HEK293T (cell line): Measurements from ENCODE around the gene INPP4A.

Experiments
- CTCF ChIA-PET: fragments of 350-600 bp; formaldehyde crosslinking; extraction: SDS; loops from one replicate; lab custom pipeline; 2021; ENCODE audit warnings: antibody characterized with exemption, inconsistent platforms; lab: Yijun Ruan, JAX
- POLR2A ChIA-PET: fragments of 350-600 bp; formaldehyde crosslinking; extraction: SDS; loops from one replicate; lab custom pipeline; 2020; ENCODE audit warnings: antibody characterized with exemption, inconsistent platforms; lab: Yijun Ruan, JAX
- DNase-seq: peaks from one replicate; pipeline ENCODE4 v3.0.0; 2012; ENCODE audit warnings: mixed read lengths; ENCODE audit errors: extremely low spot score
- ARNT ChIP-seq: fragments of 450-650 bp; IDR thresholded peaks from 2 replicates; pipeline ENCODE4 v1.6.1; 2017; ENCODE audit warnings: mild to moderate bottlenecking
- BHLHE40 ChIP-seq: fragments of 450-650 bp; IDR thresholded peaks from 2 replicates; pipeline ENCODE4 v1.6.1; 2016; ENCODE audit warnings: mild to moderate bottlenecking, moderate library complexity, borderline replicate concordance
- CTBP1 ChIP-seq: fragments of 450-650 bp; IDR thresholded peaks from 2 replicates; pipeline ENCODE4 v1.6.1; 2016; ENCODE audit warnings: borderline replicate concordance
- ELF4 ChIP-seq: fragments of 450-650 bp; IDR thresholded peaks from 2 replicates; pipeline ENCODE4 v1.6.1; 2017; ENCODE audit warnings: antibody characterized with exemption
- FOXA1 ChIP-seq: fragments of 450-650 bp; IDR thresholded peaks from 2 replicates; pipeline ENCODE4 v1.6.1; 2016; ENCODE audit warnings: mild to moderate bottlenecking
- FOXK2 ChIP-seq: fragments of 450-650 bp; IDR thresholded peaks from 2 replicates; pipeline ENCODE4 v1.6.1; 2016; ENCODE audit warnings: mild to moderate bottlenecking
- FOXM1 ChIP-seq: fragments of 450-650 bp; IDR thresholded peaks from 2 replicates; pipeline ENCODE4 v1.6.1; 2017; ENCODE audit warnings: mild to moderate bottlenecking, borderline replicate concordance
- HDGF ChIP-seq: fragments of 450-650 bp; IDR thresholded peaks from 2 replicates; pipeline ENCODE4 v1.6.1; 2017; ENCODE audit warnings: antibody characterized with exemption, borderline replicate concordance
- L3MBTL2 ChIP-seq: fragments of 450-650 bp; conservative IDR thresholded peaks from 2 replicates; pipeline ENCODE4 v1.6.1; 2016; ENCODE audit warnings: mild to moderate bottlenecking
- LEF1 ChIP-seq: fragments of 450-650 bp; IDR thresholded peaks from 2 replicates; pipeline ENCODE4 v1.6.1; 2017; ENCODE audit warnings: mild to moderate bottlenecking, borderline replicate concordance
- NFRKB ChIP-seq: fragments of 450-650 bp; IDR thresholded peaks from 2 replicates; pipeline ENCODE4 v1.6.1; 2016; ENCODE audit warnings: mild to moderate bottlenecking, moderate library complexity
- SP1 ChIP-seq: fragments of 450-650 bp; IDR thresholded peaks from 2 replicates; pipeline ENCODE4 v1.6.1; 2017
- SUZ12 ChIP-seq: fragments of 450-650 bp; IDR thresholded peaks from 2 replicates; pipeline ENCODE4 v1.6.1; 2016; ENCODE audit warnings: mild to moderate bottlenecking
- TARDBP ChIP-seq: fragments of 450-650 bp; IDR thresholded peaks from 2 replicates; pipeline ENCODE4 v1.6.1; 2016
- ZNF384 ChIP-seq: fragments of 450-650 bp; IDR thresholded peaks from 2 replicates; pipeline ENCODE4 v1.6.1; 2016
- TF ChIP-seq, protein P1 (sequence below): fragments of 450-650 bp; IDR thresholded peaks from 2 replicates; pipeline ENCODE4 v1.6.1; 2016

Gene INPP4A

DNA sequence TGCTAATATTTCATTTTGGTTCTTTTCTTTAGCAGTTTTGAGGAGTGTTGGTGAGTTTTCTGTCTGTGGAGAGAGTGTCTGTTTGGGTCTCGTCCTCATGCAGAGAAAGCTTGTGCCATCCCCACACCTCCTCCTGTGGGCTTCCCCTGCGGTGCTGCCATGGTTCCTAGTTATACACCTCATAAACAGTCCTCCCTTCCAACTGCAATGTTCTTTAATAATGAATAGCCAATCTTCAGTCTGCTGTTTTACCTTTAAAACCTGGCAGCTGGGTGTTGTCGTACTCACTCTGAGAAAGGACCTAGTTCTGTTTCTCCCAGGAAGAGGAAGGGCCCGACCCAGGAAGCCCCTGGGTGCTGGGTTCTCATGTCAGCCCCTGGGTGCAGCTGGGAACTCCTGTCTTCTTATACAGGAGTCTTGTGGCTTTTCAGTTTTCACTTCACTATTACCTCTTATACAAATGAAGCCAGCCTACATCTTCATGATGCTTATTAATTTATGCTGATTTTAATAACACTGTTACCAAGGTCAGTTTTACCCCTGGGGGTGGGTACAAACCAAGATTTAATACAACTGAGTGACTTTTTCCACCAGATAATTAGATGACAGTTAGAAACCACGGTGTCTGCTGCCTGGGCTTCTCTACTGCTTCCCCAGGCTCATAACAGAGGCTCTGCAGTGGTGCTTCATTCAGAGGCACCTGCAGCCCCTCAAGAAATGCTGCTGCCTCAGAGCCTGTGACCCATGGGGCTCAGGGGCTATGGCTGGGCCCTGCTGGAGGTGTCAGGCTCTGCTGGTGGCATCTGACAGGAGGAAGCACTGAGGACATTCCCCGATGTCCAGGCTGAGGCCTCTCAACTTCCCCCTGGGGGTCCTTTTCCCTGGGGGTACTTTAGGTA, 104.5 kb downstream of the INPP4A start:
- TF ChIP-seq BHLHE40 = no peak
- TF ChIP-seq ARNT = no peak
- no peak for TF ChIP-seq LEF1
- no peak for DNase-seq
- ChIA-PET CTCF (no interaction called here), POLR2A (no interaction called here)

DNA sequence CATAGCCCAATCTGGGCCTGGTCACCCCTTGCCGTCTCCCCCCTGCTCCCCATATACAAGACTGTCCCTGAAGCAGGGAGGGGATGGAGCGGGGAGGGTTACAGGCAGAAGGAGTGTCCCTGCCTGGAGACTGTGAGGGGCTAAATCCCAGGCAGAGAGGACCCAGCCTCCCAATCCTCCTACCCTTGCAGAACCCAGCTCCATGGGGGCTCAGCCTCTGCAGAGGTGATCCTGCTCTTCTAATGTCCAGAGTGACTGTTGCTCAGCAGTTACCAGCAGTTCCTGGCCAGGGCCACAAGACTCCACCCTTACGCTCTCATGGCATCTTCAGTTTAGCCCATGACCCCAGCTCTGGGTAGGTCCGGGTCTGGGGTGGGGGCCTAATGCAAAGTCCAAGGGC, 105.5 kb downstream of the INPP4A start:
- TF ChIP-seq FOXA1 (no peak), ZNF384 (no peak)
- ChIA-PET CTCF (no interaction called here), POLR2A (no interaction called here)
- DNase-seq = no peak

DNA sequence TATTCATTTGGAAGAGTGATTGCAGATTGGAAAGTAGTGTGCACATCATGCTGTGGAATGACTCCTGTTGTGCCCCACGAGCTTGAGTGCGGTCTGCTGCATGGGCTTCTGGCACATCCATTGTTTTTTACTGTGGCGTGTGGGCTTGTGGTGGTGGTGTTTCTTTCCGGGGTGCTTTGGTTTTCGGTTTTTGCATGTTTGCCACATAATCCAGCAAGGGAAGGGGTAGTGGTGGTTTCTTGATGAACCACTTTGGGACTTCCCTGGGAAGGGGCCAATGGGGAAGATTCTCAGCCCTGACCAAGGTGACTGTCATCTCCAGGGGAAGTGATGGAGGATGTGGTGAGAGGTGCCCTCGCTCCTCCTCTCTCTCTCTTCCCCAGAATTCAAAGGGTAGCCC, 106.7 kb downstream of the INPP4A start:
- CTCF ChIA-PET = no interaction called here
- no peak for DNase-seq
- TF ChIP-seq FOXA1 (no peak), L3MBTL2 (no peak), FOXK2 (no peak), FOXM1 (no peak), SUZ12 (no peak), NFRKB (no peak), SP1 (no peak), LEF1 (no peak), ELF4 (no peak), BHLHE40 (no peak), ZNF384 (no peak), ARNT (no peak), CTBP1 (no peak), HDGF (no peak), TARDBP (no peak)
- TF ChIP-seq, protein P1, sequence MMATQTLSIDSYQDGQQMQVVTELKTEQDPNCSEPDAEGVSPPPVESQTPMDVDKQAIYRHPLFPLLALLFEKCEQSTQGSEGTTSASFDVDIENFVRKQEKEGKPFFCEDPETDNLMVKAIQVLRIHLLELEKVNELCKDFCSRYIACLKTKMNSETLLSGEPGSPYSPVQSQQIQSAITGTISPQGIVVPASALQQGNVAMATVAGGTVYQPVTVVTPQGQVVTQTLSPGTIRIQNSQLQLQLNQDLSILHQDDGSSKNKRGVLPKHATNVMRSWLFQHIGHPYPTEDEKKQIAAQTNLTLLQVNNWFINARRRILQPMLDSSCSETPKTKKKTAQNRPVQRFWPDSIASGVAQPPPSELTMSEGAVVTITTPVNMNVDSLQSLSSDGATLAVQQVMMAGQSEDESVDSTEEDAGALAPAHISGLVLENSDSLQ = no peak

DNA sequence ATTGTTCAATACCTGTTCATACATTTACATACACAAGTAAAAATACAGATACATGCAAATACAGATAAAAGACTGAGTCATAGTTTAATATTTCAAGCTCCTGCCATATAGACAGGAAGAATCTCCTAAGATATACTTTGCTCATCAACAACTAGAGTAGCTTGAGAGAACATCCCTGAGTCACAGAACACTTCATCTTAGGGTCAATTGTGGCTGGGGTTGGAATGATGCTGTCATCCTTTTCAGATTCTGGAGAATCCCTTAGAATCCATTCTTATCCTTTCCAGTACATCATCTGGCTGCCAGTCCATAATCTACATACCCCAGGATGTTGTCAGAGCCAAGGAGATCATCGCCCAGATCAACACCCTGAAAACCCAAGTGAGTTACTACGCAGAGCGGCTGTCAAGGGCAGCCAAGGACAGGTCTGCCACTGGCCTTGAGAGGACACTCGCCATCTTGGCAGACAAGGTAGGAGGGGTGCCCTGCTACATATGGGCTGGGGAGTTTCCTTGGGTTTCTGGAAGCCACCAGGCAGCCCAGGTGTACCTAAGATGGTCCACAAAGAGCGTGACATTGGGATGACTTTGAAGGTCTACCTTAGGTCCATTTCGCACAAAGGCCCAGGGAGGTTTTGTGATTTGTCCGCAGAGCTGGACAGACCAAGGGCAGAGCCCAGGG, 108.0 kb downstream of the INPP4A start:
- POLR2A ChIA-PET = no interaction called here
- no peak for DNase-seq
- CTCF ChIA-PET = no interaction called here
- no peak for TF ChIP-seq FOXK2
- TF ChIP-seq HDGF = no peak
- no peak for TF ChIP-seq CTBP1
- TF ChIP-seq SP1 = no peak
- TF ChIP-seq ARNT = no peak
- no peak for TF ChIP-seq FOXA1
- no peak for TF ChIP-seq L3MBTL2
- no peak for TF ChIP-seq ZNF384
- no peak for TF ChIP-seq BHLHE40
- no peak for TF ChIP-seq NFRKB
- no peak for TF ChIP-seq LEF1
- TF ChIP-seq, protein P1 = no peak
- TF ChIP-seq TARDBP = no peak
- no peak for TF ChIP-seq SUZ12
- TF ChIP-seq FOXM1 = no peak

More for the DNA sequence above, 106.7 kb downstream of the INPP4A start:
- POLR2A ChIA-PET = interaction anchor here (0.5 kb wide), 1 partner anchor 576 kb away, joined by 3 read pairs; no protein-coding TSS in a partner anchor

DNA sequence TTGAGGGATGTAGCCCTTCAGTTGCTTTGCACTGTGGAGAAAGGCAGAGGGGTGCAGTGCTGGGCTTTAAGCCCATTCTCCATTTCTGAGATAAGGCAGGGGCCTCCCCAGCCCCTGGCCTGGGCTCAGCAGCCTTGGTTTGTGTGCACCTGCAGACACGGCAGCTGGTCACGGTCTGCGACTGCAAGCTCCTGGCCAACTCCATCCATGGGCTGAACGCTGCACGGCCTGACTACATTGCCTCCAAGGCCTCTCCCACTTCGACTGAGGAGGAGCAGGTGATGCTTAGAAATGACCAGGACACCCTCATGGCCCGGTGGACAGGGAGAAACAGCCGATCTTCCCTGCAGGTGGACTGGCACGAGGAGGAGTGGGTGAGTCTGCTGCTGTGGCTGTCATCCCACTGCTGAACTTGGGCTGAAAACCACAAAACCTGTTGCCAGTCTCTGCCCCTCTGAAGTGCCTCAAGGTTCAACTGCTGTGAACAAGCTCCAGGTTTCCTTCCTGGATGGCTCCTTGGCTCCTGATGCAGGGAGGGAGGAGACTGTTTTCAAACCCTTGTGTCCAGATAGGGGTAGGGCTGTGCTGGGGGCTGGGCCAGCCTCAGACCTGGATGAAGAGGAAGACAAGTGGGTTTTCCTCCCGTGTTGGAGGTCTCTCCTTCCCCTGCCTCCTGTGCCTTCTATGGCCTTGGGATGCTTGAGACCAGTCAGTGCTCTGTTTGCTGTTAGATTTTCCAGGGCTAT, 109.6 kb downstream of the INPP4A start:
- TF ChIP-seq LEF1 (no peak), TARDBP (no peak), ARNT (no peak), L3MBTL2 (no peak), HDGF (no peak), CTBP1 (no peak), SUZ12 (no peak), BHLHE40 (no peak), FOXM1 (no peak), ELF4 (no peak), NFRKB (no peak), SP1 (no peak), FOXK2 (no peak), FOXA1 (no peak), ZNF384 (no peak)
- TF ChIP-seq, protein P1 = no peak
- CTCF ChIA-PET = no interaction called here
- POLR2A ChIA-PET = no interaction called here
- DNase-seq = no peak
